A549 (cell line): ENCODE results near the gene ANGPTL5. TPM values are rescaled to one million over a fixed set of nuclear protein-coding genes. Genes with fewer than 3 reads are reported as not detected.
"Not testable (repeated sequence)": the region's sequence is repeated elsewhere in the genome, so short reads cannot be mapped to it uniquely, and the experiment has no call there.

Source experiments
- ATAC-seq, 2 experiments: fragments of 200-7000 bp in 1 of 2; fragments of >200 bp in 1 of 2; cut with Nextera tagmentation in 1 of 2; cut with Tn5 transposase in 1 of 2; 3 replicates each; pipeline versions ENCODE4 v1.8.0 to v1.9.1; 2018 to 2020; ENCODE audit warnings: mild to moderate bottlenecking in 1 of 2, moderate library complexity in 1 of 2
- CTCF ChIA-PET: fragments of 300-600 bp; sonication (Branson Sonifier 250); formaldehyde crosslinking; extraction: SDS; loops from one replicate; lab custom pipeline; 2021; ENCODE audit warnings: antibody characterized with exemption, inconsistent platforms; lab: Yijun Ruan, JAX
- POLR2A ChIA-PET: fragments of 350-600 bp; formaldehyde crosslinking; extraction: SDS; loops from one replicate; lab custom pipeline; 2021; ENCODE audit warnings: antibody characterized with exemption, inconsistent platforms; lab: Yijun Ruan, JAX
- DNase-seq, 2 experiments: peaks; one replicate each; pipeline versions ENCODE4 v3.0.0 to v3.0.0-alpha.2; 2011 to 2016; ENCODE audit warnings: low read depth in 1 of 2, low spot score in 1 of 2
- FAIRE-seq: peaks from 2 replicates; lab custom pipeline; 2011; peaks lifted over from hg19 to GRCh38; lab: Jason Lieb, UNC
- H3K27ac ChIP-seq, 2 experiments: fragments of >200 bp; sonication (Bioruptor Twin); formaldehyde crosslinking; 3 replicates each; pipeline ENCODE4 v1.5.1; 2016 to 2017
- H3K4me1 ChIP-seq: fragments of >200 bp; sonication (Bioruptor Twin); formaldehyde crosslinking; 3 replicates; pipeline ENCODE4 v1.6.1; 2016
- H3K4me2 ChIP-seq: fragments of >200 bp; sonication (Bioruptor Twin); formaldehyde crosslinking; 3 replicates; pipeline ENCODE4 v1.6.1; 2016
- H3K4me3 ChIP-seq: fragments of >200 bp; sonication (Bioruptor Twin); formaldehyde crosslinking; 3 replicates; pipeline ENCODE4 v1.5.1; 2016
- H3K9me3 ChIP-seq: fragments of >200 bp; sonication (Bioruptor Twin); formaldehyde crosslinking; 3 replicates; pipeline ENCODE4 v1.6.1; 2016
- CHD4 ChIP-seq: fragments of 200-600 bp; sonication (generic); IDR thresholded peaks from 2 replicates; pipeline ENCODE4 v1.6.1; 2016; ENCODE audit warnings: antibody characterized with exemption, mild to moderate bottlenecking, borderline replicate concordance
- CTCF ChIP-seq: fragments of >200 bp; sonication (Bioruptor Twin); formaldehyde crosslinking; IDR thresholded peaks from 3 replicates; pipeline ENCODE4 v1.5.1; 2016
- FOSB ChIP-seq: fragments of 250-450 bp; sonication (Bioruptor Pico); IDR thresholded peaks from 2 replicates; pipeline ENCODE4 v1.5.0; 2020; ENCODE audit warnings: mild to moderate bottlenecking, moderate library complexity
- FOXS1 ChIP-seq: fragments of 250-450 bp; sonication (Bioruptor Pico); IDR thresholded peaks from 2 replicates; pipeline ENCODE4 v1.5.0; 2020; ENCODE audit warnings: mild to moderate bottlenecking, moderate library complexity
- HEYL ChIP-seq: fragments of 250-450 bp; sonication (Bioruptor Pico); IDR thresholded peaks from 2 replicates; pipeline ENCODE4 v1.8.0; 2021; ENCODE audit warnings: mild to moderate bottlenecking, moderate library complexity
- HOXB13 ChIP-seq: fragments of 250-450 bp; sonication (Bioruptor Pico); IDR thresholded peaks from 2 replicates; pipeline ENCODE4 v1.5.0; 2020; ENCODE audit warnings: low read depth, mild to moderate bottlenecking, moderate library complexity
- HOXB5 ChIP-seq: fragments of 250-450 bp; sonication (Bioruptor Pico); IDR thresholded peaks from 2 replicates; pipeline ENCODE4 v1.5.0; 2020; ENCODE audit warnings: mild to moderate bottlenecking, moderate library complexity
- JUN ChIP-seq, 2 experiments: fragments of >200 bp; sonication (Bioruptor Twin); formaldehyde crosslinking; IDR thresholded peaks; 2 replicates in 1 of 2; 3 replicates in 1 of 2; pipeline ENCODE4 v1.6.1; 2016 to 2017
- NFE2L2 ChIP-seq: fragments of 150-350 bp; conservative IDR thresholded peaks from 2 replicates; pipeline ENCODE4 v1.6.1; 2014; ENCODE audit warnings: low read length
- PHF8 ChIP-seq: fragments of 200-600 bp; sonication (generic); IDR thresholded peaks from 2 replicates; pipeline ENCODE4 v1.6.1; 2016; ENCODE audit warnings: low read depth, mild to moderate bottlenecking, antibody characterized with exemption, moderate library complexity, borderline replicate concordance
- RAD21 ChIP-seq, 2 experiments: fragments of >200 bp in 1 of 2; sonication (Bioruptor Twin) in 1 of 2; formaldehyde crosslinking in 1 of 2; IDR thresholded peaks in 1 of 2; conservative IDR thresholded peaks in 1 of 2; 2 replicates in 1 of 2; 3 replicates in 1 of 2; pipeline ENCODE4 v1.6.1; 2012 to 2018; ENCODE audit warnings: inconsistent platforms in 1 of 2
- RARB ChIP-seq: fragments of 250-450 bp; sonication (Bioruptor Pico); IDR thresholded peaks from 2 replicates; pipeline ENCODE4 v1.8.0; 2021; ENCODE audit warnings: mild to moderate bottlenecking, moderate library complexity
- SMC3 ChIP-seq: fragments of >200 bp; sonication (Bioruptor Twin); formaldehyde crosslinking; IDR thresholded peaks from 3 replicates; pipeline ENCODE4 v1.6.1; 2018; ENCODE audit warnings: inconsistent platforms
- WGBS: methylation state at CpG from one replicate; pipeline ENCODE4 v1.1.6; 2017; ENCODE audit errors: missing lambda C conversion rate; 5-methylcytosine and 5-hydroxymethylcytosine counted together
- polyA plus RNA-seq, 4 experiments: library from polyadenylated mRNA; depleted of rRNA in 3 of 4; stranded (reverse); fragments of >200 nt; fragmentation: RNase III in 1 of 4; extraction: RNeasy Plus Mini Kit Qiagen cat#74134 plus additional on column Dnase treatment in 1 of 4; gene quantifications; 2 replicates in 3 of 4; 3 replicates in 1 of 4; pipeline ENCODE4 v1.2.3, GENCODE V29; 2011 to 2017
- TF ChIP-seq, protein P1 (sequence below): fragments of 250-450 bp; sonication (Bioruptor Pico); IDR thresholded peaks from 2 replicates; pipeline ENCODE4 v1.5.0; 2020; ENCODE audit warnings: low read depth, mild to moderate bottlenecking, moderate library complexity
- TF ChIP-seq, protein P2 (sequence below): IDR thresholded peaks from 2 replicates; pipeline ENCODE4 v1.6.1; 2012
- TF ChIP-seq, protein P3 (sequence below): fragments of 450-650 bp; IDR thresholded peaks from 2 replicates; pipeline ENCODE4 v1.6.1; 2014; ENCODE audit warnings: antibody characterized with exemption

ANGPTL5 gene
- polyA plus RNA-seq, 2 of the 4 experiments (the other 2 are of a cell fraction) = not detected

GRCh38 chr11:101860696-101861427 is 55.5 kb downstream of the ANGPTL5 start:
- peaks cover 29% of the 10 kb centered on the region for H3K4me1 ChIP-seq

GRCh38 chr11:101852260-101852659 is 64.1 kb downstream of the ANGPTL5 start:
- H3K4me2 ChIP-seq, H3K4me3 ChIP-seq, POLR2A ChIA-PET, H3K4me1 ChIP-seq, H3K9me3 ChIP-seq, FAIRE-seq: not testable (repeated sequence)
- 39% methylated on average over 10 of the region's 11 CpGs for WGBS
- ATAC-seq = peak in 1 of 2 experiments; percentile 76; a peak in 3 of 6 replicates
- CTCF ChIA-PET = interaction anchor here (0.8 to 3.3 kb wide), 7 partner anchors 9 to 423 kb away, joined by 3 to 19 read pairs (median 4); no protein-coding TSS in a partner anchor
- TF ChIP-seq RAD21 (conservative IDR thresholded peaks at IDR 0.05 in 1 of 2, IDR thresholded peaks at IDR 0.05 in 1 of 2) (peak; percentile 32 to 43; a peak in 4 of 5 replicates), SMC3 (peak; percentile 14; the same call in 1 of the 3 replicates), CTCF (peak; percentile 15; the same call in 1 of the 3 replicates)
- TF ChIP-seq, all 56 proteins: peak for 3; not testable (repeated sequence) for 53
- H3K27ac ChIP-seq = not testable (repeated sequence)
- peak in 1 of 2 experiments; percentile 45 for DNase-seq

More at GRCh38 chr11:101860696-101861427, 55.5 kb downstream of the ANGPTL5 start:
- ATAC-seq = peak; percentile 93
- WGBS = 19% methylated on average over 7 of the region's 9 CpGs
- POLR2A ChIA-PET = interaction anchor here (0.6 to 1.3 kb wide), 3 partner anchors 54 to 369 kb away, joined by 3 to 8 read pairs (median 3); partner anchors contain the start of gene CEP126
- H3K9me3 ChIP-seq = peaks cover 10% of the 10 kb centered on the region; the same call in 2 of the 3 replicates
- H3K27ac ChIP-seq = peak overlapping the region; percentile 72 to 82; a peak in 5 of 6 replicates
- CTCF ChIA-PET = interaction anchor here (0.5 to 9.5 kb wide), 31 partner anchors 9 to 806 kb away, joined by 3 to 112 read pairs (median 4); partner anchors contain the start of gene CEP126
- no peak for FAIRE-seq
- peak overlapping the region; percentile 58 for H3K4me2 ChIP-seq
- TF ChIP-seq CTCF (peak; percentile 65), SMC3 (peak; percentile 82), PHF8 (no peak), RAD21 (conservative IDR thresholded peaks at IDR 0.05 in 1 of 2, IDR thresholded peaks at IDR 0.05 in 1 of 2) (peak; percentile 75 to 77), HOXB13 (CRISPR knock-in tag) (no peak)
- H3K4me3 ChIP-seq = no peak overlapping the region
- DNase-seq = peak; percentile 37 to 70

- WGBS = under 1% methylated on average over 2 of the region's 2 CpGs
- TF ChIP-seq JUN (IDR thresholded peaks at IDR 0.05) (no peak), CTCF (peak; percentile 43; the same call in 1 of the 3 replicates), RAD21 (conservative IDR thresholded peaks at IDR 0.05 in 1 of 2, IDR thresholded peaks at IDR 0.05 in 1 of 2) (peak; percentile 67 to 82), SMC3 (peak; percentile 88)
- FAIRE-seq (no peak), DNase-seq (peak in 1 of 2 experiments; percentile 16), ATAC-seq (no peak)
- ChIA-PET POLR2A (no interaction called here), CTCF (interaction anchor here (0.8 to 4.0 kb wide), 13 partner anchors 8 to 823 kb away, joined by 3 to 71 read pairs (median 4); no protein-coding TSS in a partner anchor)
- H3K4me1 ChIP-seq = no peaks in the 10 kb centered on the region
- H3K4me2 ChIP-seq = no peak overlapping the region
- no peak overlapping the region for H3K27ac ChIP-seq
- H3K4me3 ChIP-seq = no peak overlapping the region
- H3K9me3 ChIP-seq = 0 out of 3 replicates have a peak, but pooled peaks cover 4% of the 10 kb centered on the region
These were observed 68.1 kb downstream of the ANGPTL5 start for GRCh38 chr11:101848262-101848661.

GRCh38 chr11:101844608-101845007 is 71.7 kb downstream of the ANGPTL5 start:
- Histone ChIP-seq H3K4me1 (no peaks in the 10 kb centered on the region), H3K4me2 (no peak overlapping the region), H3K4me3 (no peak overlapping the region), H3K27ac (no peak overlapping the region), H3K9me3 (no peaks in the 10 kb centered on the region)
- DNase-seq (no peak), ATAC-seq (no peak), FAIRE-seq (no peak)
- POLR2A ChIA-PET = no interaction called here
- CTCF ChIA-PET = interaction anchor here (1.6 kb wide), 1 partner anchor 387 kb away, joined by 4 read pairs; no protein-coding TSS in a partner anchor
- TF ChIP-seq, protein P1, sequence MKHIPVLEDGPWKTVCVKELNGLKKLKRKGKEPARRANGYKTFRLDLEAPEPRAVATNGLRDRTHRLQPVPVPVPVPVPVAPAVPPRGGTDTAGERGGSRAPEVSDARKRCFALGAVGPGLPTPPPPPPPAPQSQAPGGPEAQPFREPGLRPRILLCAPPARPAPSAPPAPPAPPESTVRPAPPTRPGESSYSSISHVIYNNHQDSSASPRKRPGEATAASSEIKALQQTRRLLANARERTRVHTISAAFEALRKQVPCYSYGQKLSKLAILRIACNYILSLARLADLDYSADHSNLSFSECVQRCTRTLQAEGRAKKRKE = no peak
- TF ChIP-seq RARB (CRISPR knock-in tag) = no peak
- TF ChIP-seq FOSB (CRISPR knock-in tag) = no peak
- TF ChIP-seq HOXB5 = no peak
- TF ChIP-seq FOXS1 (CRISPR knock-in tag) = no peak
- no peak for TF ChIP-seq CHD4
- TF ChIP-seq, protein P2, sequence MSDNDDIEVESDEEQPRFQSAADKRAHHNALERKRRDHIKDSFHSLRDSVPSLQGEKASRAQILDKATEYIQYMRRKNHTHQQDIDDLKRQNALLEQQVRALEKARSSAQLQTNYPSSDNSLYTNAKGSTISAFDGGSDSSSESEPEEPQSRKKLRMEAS = no peak
- TF ChIP-seq NFE2L2 = no peak
- no peak for TF ChIP-seq HEYL (CRISPR knock-in tag)
- TF ChIP-seq, protein P3, sequence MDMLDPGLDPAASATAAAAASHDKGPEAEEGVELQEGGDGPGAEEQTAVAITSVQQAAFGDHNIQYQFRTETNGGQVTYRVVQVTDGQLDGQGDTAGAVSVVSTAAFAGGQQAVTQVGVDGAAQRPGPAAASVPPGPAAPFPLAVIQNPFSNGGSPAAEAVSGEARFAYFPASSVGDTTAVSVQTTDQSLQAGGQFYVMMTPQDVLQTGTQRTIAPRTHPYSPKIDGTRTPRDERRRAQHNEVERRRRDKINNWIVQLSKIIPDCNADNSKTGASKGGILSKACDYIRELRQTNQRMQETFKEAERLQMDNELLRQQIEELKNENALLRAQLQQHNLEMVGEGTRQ = no peak
